GM12872 (cell line): ENCODE data around the gene KRTCAP2.
A peak's percentile ranks its signal among the peaks of the same experiment; 100 is the strongest.

Experiments used
- CTCF ChIP-seq: IDR thresholded peaks from 3 replicates; pipeline ENCODE4 v1.5.1; 2011; ENCODE audit warnings: low read depth, mild to moderate bottlenecking, low read length, moderate library complexity; ENCODE audit not compliant: insufficient read depth

Gene KRTCAP2

GRCh38 chr1:155179112-155180031, 6.3 kb upstream of the KRTCAP2 start:
- no peak for TF ChIP-seq CTCF

GRCh38 chr1:155178441-155179111, 5.5 kb upstream of the KRTCAP2 start:
- no peak for TF ChIP-seq CTCF

- no peak for TF ChIP-seq CTCF
These were observed 4.8 kb upstream of the KRTCAP2 start for GRCh38 chr1:155177918-155178281.

GRCh38 chr1:155177192-155177917, 4.3 kb upstream of the KRTCAP2 start:
- TF ChIP-seq CTCF: no peak

GRCh38 chr1:155176544-155177071, 3.5 kb upstream of the KRTCAP2 start:
- peak; percentile 97 for TF ChIP-seq CTCF

GRCh38 chr1:155175927-155176371, 2.8 kb upstream of the KRTCAP2 start:
- peak; percentile 28; the same call in 1 of the 3 replicates for TF ChIP-seq CTCF
